K562 (cell line): ENCODE measurements around the gene NRAP.

ENCODE experiments used
- MAFK ChIP-seq: IDR thresholded peaks from 2 replicates; pipeline ENCODE4 v1.6.1; 2011; ENCODE audit warnings: low read length, improper control_type of control experiment
- POLR2A ChIP-seq: fragments of 450-650 bp; conservative IDR thresholded peaks from 2 replicates; pipeline ENCODE4 v1.6.1; 2016

- TF ChIP-seq POLR2A, result no peak
- TF ChIP-seq MAFK, result no peak
Observed at GRCh38 chr10:113691381-113691780, 27.5 kb upstream of the NRAP start.
